ENCODE results near the gene KIR2DL4.
A peak's percentile ranks its signal among the peaks of the same experiment; 100 is the strongest.
"Not testable (repeated sequence)": the region's sequence is repeated elsewhere in the genome, so short reads cannot be mapped to it uniquely, and the experiment has no call there.

The KIR2DL4 gene

DNA sequence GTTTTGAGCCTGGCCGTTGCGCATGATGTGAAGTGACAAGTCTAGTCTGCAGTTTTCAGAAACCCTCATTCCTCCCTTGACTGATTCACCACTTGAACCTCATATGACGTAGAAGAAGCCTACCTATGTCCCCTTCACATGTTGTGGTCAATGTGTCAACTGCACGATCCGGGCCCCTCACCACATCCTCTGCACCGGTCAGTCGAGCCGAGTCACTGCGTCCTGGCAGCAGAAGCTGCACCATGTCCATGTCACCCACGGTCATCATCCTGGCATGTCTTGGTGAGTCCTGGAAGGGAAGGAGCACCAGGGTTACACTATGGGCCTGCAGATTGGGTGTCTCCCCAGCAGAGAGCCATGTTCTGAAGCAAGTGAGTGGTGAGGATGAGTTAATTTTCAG, at the start of gene KIR2DL4:
Gene KIR2DL4, plus strand, starts transcription at position 201 of the 400 bp plus-strand sequence. Its CDS starts 42 bp downstream, at position 243.
- peak; percentile 13 to 18 for DNase-seq (ENCODE audit: low read depth in 2 of 2)

DNA sequence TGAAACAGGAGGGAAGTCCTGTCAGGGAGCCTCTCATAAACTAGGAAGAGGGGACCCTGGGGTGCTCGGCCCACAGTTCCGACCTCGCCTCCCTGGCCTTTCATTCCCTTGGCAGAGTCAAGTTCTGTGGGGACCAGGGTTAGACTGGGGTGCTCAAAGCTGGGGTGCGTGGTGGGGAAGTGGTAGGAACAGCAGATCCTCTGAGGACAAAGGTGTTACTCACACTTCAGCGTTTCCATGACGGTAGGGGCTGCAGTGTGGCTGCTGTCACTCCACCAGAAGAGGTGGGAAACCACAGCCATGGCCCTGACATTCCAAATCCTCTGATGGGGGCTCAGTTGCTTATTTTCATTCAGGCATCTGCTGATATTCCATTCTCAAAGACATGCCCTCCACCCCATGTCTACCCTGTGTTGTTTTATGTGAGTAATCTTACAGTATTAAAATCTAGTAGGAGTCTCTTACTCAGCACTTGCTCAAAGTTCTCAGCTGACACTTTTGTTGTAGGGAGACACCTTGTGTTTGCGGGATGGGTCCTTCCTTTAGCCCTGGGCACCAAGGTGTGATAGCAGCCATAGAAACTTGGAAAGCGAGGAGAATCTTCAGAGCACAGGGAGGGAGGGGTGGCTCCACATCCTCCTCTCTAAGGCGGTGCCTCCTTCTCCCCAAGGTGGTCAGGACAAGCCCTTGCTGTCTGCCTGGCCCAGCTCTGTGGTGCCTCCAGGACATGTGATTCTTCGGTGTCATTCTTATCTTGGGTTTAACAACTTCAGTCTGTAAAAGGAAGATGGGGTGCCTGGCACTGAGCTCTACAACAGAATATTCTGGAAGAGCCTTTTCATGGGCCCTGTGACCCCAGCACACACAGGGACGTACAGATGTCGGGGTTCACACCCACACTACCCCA, 47.0 kb upstream of the KIR2DL4 start:
- DNase-seq (ENCODE audit: low read depth in 2 of 2), result peak in 1 of 2 donors; percentile 12

DNA sequence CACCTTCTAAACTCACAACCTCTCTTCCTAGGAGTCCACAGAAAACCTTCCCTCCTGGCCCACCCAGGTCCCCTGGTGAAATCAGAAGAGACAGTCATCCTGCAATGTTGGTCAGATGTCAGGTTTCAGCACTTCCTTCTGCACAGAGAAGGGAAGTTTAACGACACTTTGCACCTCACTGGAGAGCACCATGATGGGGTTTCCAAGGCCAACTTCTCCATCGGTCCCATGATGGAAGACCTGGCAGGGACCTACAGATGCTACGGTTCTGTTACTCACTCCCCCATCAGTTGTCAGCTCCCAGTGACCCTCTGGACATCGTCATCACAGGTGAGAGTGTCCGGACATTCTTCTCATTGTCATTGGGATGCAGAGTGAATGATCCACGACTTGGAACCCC, 44.8 kb upstream of the KIR2DL4 start:
- not testable (repeated sequence) for DNase-seq (ENCODE audit: low read depth in 2 of 2)

DNA sequence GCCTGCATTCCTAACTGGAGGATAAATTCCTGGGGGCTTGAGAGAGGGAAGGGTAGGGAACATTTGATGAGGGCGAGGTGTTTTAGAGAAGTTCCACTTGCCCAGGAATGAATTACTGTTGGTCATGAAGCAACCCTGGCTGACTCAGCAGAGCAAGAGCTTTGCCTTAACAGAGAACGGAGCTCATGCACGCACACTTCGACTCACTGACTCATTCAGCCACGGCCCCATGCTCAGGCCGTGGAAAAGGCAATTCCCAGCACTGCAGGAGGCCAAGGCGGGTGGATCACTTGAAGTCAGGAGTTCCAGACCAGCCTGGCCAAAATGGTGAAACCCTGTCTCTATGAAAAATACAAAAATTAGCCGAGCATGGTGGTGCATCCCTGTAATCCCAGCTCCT, 39.2 kb upstream of the KIR2DL4 start:
- not testable (repeated sequence) for DNase-seq (ENCODE audit: low read depth in 2 of 2)

DNA sequence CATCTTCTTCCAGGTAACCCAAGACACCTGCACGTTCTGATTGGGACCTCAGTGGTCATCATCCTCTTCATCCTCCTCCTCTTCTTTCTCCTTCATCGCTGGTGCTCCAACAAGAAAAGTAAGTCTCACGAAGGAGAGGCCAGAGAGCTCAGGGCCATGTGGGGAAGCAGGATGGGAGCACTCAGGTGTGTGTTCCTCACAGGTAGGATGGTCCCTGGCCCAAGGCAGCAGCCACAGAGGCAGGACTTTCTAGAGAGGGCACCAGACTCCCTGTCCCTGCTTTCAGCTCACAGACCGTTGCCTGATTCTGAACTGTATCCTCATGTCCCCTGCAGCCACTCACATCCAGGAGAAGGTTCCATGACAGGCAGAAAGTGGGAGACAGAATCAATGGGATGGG, 36.9 kb upstream of the KIR2DL4 start:
- not testable (repeated sequence) for DNase-seq (ENCODE audit: low read depth in 2 of 2)

DNA sequence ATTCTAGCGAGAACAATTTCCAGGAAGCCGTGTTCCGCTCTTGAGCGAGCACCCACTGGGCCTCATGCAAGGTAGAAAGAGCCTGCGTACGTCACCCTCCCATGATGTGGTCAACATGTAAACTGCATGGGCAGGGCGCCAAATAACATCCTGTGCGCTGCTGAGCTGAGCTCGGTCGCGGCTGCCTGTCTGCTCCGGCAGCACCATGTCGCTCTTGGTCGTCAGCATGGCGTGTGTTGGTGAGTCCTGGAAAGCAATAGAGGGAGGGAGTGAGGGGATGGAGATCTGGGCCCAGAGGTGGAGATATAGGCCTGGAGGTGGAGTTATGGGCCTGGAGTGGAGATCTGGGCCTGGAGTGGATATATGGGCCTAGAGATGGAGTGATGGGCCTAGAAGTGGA, 33.8 kb upstream of the KIR2DL4 start, which contains the start of gene KIR2DL1:
Gene KIR2DL1, plus strand, starts transcription at position 148 of the 400 bp plus-strand sequence. Its CDS starts 58 bp downstream, at position 206.
- DNase-seq (ENCODE audit: low read depth in 2 of 2), result not testable (repeated sequence)

DNA sequence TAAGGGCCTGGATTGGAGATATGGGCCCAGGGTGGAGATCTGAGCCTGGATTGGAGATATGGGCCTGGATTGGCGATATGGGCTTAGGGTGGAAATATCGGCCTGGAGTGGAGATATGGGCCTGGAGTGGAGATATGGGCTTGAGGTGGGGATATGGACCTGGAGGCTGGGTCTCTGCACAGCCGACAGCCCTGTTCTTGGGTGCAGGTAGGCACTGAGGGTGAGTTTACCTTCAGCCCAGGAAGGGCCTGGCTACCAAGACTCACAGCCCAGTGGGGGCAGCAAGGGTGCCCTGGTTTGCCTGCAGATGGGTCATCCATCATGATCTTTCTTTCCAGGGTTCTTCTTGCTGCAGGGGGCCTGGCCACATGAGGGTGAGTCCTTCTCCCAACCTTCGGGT, 32.9 kb upstream of the KIR2DL4 start:
- DNase-seq (ENCODE audit: low read depth in 2 of 2), result not testable (repeated sequence)

DNA sequence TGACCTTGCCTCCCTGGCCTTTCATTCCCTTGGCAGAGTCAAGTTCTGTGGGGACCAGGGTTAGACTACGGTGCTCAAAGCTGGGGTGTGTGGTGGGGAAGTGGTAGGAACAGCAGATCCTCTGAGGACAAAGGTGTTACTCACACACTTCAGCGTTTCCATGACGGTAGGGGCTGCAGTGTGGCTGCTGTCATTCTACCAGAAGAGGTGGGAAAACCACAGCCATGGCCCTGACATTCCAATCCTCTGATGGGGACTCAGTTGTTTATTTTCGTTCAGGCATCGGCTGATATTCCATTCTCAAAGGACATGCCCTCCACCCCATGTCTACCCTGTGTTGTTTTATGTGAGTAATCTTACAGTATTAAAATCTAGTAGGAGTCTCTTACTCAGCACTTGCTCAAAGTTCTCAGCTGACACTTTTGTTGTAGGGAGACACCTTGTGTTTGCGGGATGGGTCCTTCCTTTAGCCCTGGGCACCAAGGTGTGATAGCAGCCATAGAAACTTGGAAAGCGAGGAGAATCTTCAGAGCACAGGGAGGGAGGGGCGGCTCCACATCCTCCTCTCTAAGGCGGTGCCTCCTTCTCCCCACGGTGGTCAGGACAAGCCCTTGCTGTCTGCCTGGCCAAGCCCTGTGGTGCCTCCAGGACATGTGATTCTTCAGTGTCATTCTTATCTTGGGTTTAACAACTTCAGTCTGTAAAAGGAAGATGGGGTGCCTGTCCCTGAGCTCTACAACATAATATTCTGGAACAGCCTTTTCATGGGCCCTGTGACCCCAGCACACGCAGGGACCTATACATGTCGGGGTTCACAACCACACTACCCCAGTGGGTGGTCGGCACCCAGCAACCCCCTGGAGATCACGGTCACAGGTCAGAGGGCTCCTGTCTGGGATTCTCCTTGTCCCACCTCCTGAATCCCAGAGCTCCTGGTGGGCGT, 32.1 kb upstream of the KIR2DL4 start:
- peak in 1 of 2 donors; percentile 4 for DNase-seq (ENCODE audit: low read depth in 2 of 2)

DNA sequence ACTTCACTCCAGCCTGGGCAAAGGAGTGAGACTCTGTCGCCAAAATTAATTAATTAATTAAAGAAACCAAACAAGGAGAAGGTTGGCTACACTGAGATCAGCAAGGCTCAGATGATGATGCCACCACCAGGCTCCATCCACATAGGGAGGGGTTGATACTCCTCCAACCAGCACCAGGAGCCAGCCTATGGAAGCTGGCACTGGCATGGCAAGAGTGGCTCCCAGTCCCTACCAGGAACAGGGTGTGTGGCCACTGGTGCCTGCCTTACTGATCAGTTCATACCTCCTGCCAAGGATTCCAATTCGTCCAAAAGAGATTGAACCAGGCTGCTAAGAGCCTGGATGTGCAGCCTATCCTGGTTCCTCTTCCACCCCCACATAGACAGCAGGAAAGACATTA, 30.7 kb upstream of the KIR2DL4 start:
- DNase-seq (ENCODE audit: low read depth in 2 of 2), result not testable (repeated sequence)

DNA sequence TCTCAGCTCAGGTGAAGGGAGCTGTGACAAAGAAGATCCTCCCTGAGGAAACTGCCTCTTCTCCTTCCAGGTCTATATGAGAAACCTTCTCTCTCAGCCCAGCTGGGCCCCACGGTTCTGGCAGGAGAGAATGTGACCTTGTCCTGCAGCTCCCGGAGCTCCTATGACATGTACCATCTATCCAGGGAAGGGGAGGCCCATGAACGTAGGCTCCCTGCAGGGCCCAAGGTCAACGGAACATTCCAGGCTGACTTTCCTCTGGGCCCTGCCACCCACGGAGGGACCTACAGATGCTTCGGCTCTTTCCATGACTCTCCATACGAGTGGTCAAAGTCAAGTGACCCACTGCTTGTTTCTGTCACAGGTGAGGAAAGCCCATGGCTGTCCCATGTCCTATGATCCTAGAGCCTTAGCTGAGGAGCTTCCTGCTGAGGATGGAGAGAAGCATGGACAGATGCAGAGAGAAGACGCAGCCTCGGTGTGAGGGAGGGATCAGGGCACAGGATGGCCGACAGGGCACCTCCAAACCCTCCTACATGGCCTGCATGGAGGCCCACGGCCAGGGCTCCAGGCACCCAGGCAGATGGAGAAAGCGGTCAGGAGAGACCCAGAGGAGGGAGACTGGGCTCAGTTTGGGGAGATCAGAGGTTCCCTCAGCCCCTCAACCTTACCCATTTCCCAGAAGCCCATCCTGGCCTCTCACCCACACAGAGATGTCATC, 28.2 kb upstream of the KIR2DL4 start:
- not testable (repeated sequence) for DNase-seq (ENCODE audit: low read depth in 2 of 2)

DNA sequence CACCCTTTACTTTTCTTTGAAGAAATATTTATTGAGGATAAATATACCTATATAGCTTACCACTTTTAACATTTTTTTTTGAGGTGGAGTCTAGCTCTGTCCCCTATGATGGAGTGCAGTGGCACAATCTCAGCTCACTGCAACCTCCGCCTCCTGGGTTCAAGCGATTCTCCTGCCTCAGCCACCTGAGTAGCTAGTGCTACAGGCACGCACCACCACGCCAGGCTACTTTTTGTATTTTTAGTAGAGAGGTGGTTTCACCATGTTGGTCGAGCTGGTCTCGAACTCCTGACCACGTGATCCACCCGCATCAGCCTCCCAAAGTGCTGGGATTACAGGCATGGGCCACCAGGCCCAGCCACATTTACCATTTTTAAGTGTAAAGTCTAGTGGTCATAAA, 27.6 kb upstream of the KIR2DL4 start:
- not testable (repeated sequence) for DNase-seq (ENCODE audit: low read depth in 2 of 2)

DNA sequence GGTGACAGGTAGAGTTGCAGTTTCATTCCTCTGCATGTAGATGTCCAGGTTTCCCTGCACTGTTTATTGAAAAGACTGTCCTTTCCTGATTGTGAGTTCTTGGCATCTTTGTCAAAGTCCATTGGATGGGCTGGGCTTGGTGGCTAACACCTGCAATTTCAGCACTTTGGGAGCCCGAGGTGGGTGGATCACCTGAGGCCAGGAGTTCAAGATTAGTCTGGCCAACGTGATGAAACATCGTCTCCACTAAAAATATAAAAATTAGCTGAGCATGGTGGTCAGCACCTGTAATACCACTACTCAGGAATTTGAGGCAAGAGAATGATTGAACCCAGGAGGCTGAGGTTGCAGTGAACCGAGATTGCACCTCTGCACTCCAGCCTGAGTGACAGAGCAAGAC, 25.6 kb upstream of the KIR2DL4 start:
- DNase-seq (ENCODE audit: low read depth in 2 of 2), result not testable (repeated sequence)

DNA sequence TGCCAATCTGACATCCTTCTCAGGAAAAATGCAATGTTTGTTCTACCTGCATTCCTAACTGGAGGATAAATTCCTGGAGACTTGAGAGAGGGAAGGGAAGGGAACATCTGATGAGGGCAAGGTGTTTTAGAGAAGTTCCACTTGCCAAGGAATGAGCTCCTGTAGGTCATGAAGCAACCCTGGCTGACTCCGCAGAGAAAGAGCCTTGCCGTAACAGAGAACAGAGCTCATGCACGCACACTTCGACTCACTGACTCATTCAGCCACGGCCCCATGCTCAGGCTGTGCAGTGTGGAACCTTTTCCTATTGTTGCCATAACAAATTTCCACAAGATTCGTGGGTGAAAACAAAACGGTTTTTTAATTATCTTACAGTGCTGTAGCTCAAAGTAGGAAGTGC, 24.5 kb upstream of the KIR2DL4 start:
- not testable (repeated sequence) for DNase-seq (ENCODE audit: low read depth in 2 of 2)

DNA sequence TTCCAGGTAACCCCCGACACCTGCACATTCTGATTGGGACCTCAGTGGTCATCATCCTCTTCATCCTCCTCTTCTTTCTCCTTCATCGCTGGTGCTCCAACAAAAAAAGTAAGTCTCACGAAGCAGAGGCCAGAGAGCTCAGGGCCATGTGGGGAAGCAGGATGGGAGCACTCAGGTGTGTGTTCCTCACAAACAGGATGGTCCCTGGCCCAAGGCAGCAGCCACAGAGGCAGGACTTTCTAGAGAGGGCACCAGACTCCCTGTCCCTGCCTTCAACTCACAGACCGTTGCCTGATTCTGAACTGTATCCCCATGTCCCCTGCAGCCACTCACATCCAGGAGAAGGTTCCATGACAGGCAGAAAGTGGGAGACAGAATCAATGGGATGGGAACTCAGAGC, 20.5 kb upstream of the KIR2DL4 start:
- not testable (repeated sequence) for DNase-seq (ENCODE audit: low read depth in 2 of 2)

DNA sequence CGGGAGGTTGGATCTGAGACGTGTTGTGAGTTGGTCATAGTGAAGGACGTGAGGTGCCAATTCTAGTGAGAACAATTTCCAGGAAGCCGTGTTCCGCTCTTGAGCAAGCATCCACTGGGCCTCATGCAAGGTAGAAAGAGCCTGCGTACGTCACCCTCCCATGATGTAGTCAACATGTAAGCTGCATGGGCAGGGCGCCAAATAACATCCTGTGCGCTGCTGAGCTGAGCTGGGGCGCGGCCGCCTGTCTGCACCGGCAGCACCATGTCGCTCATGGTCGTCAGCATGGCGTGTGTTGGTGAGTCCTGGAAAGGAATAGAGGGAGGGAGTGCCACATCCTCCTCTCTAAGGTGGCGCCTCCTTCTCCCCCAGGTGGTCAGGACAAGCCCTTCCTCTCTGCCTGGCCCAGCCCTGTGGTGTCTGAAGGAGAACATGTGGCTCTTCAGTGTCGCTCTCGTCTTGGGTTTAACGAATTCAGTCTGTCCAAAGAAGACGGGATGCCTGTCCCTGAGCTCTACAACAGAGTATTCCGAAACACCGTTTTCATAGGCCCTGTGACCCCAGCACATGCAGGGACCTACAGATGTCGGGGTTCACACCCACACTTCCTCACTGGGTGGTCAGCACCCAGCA, 17.2 kb upstream of the KIR2DL4 start:
- DNase-seq (ENCODE audit: low read depth in 2 of 2), result not testable (repeated sequence)

DNA sequence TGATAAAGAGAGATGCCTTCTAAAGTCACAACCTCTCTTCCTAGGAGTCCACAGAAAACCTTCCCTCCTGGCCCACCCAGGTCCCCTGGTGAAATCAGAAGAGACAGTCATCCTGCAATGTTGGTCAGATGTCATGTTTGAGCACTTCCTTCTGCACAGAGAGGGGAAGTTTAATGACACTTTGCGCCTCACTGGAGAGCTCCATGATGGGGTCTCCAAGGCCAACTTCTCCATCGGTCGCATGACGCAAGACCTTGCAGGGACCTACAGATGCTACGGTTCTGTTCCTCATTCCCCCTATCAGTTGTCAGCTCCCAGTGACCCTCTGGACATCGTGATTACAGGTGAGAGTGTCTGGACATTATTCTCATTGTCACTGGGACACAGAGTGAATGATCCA, 15.3 kb upstream of the KIR2DL4 start:
- not testable (repeated sequence) for DNase-seq (ENCODE audit: low read depth in 2 of 2)

DNA sequence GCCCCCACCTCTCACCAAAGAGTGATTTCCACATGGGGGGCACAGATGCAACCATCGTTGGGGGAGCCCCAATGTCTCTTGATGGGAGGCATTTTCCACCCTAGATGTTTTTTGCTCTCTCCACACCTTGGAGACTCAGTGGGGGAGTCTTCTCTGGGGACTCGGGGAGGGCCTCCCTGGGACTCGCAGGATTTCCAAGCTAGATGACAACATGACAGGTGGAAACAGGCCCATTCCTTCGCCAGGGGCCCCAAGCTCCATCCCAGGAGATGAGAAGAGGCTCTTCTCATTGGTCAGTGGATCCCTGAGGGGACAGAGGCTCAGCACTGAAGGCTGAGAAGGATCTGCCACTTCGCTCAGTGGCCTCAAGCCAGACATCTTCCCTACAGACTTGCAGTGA, 12.7 kb upstream of the KIR2DL4 start:
- DNase-seq (ENCODE audit: low read depth in 2 of 2), result no peak

DNA sequence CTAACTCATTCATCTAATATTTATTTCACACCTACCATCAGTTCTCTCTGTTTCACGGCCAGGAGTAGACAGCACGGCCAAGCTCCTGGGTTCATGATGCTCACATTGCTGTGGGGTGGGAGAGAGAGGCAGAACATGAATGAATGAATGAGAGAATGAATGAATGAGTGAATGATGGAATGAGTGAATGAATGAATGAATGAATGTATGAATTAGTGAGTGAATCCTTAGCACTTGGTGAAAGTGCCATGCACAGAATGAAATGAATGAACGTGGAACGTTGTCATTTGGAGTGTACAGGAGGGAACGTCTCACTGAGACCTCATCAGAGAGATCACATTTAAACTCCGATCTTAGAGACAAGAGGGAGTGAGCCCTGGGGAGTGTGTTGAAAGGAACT, 11.9 kb upstream of the KIR2DL4 start:
- DNase-seq (ENCODE audit: low read depth in 2 of 2), result no peak

DNA sequence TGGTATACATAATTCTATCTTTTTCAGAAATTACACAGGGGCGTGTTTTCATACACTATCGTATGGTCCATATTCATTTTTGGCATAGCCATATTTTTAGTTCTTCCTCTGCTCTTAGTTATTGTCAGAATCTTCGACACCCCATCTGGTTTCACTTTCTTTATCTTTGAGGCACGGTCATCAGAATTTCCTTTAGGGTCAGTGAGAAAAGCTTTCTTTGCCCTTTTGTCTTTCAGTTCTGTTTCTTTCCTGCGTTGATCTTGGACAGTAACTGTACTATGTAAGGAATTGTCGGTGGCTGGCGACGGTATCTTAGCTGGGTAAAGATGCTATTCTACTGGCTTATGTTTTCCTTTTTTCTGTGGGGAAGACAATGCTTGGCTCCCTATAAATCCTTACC, 10.6 kb upstream of the KIR2DL4 start:
- DNase-seq (ENCODE audit: low read depth in 2 of 2), result no peak

DNA sequence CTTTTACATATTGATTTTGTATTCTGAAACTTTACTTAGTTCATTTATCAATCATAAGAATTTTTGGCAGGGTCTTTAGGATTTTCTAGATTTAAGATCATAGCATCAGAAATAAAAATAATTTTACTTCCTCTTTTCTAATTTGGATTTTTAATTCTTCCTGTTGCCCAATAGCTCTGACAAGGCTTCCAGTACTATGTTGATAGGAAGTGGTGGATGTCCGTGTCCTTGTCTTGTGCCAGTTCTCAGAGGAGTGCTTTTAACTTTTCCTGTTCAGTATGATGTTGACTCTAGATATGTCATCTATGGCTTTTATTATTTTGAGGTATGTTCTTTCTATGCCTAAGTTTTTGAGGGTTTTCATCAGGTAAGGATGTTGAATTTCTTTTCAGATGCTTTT, 7.7 kb upstream of the KIR2DL4 start:
- no peak for DNase-seq (ENCODE audit: low read depth in 2 of 2)

DNA sequence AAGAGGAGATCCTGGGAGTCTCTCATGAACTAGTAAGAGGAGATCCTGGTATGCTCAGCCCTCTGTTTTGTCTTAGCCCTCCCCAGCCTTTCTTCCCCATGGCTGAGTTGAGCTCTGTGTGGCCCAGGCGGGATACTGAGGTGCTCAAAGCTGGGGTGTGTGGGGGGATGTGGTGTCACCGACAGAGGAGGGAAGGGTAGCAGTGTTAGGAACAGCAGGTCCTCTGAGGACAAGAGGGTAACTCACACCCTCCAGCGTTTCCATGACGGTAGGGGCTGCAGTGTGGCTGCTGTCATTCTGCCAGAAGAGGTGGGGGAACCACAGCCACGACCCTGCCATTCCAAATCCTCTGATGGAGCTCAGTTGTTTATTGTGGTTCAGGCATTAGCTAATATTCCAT, 691 bp downstream of the KIR2DL4 start:
- no peak for DNase-seq (ENCODE audit: low read depth in 2 of 2)
